ENCODE data around the gene LILRB4. TPM values are rescaled to one million over a fixed set of nuclear protein-coding genes. Genes with fewer than 3 reads are reported as not detected.
"Not testable (repeated sequence)": the region's sequence is repeated elsewhere in the genome, so short reads cannot be mapped to it uniquely, and the experiment has no call there.

The LILRB4 gene
- total RNA-seq, 1 donor from 2014 or later = 0.52 TPM

- no peak overlapping the region for H3K4me3 ChIP-seq (ENCODE audit: low read length in 3 of 3)
- H3K9me3 ChIP-seq (ENCODE audit: control insufficient read depth in 3 of 3, low read length in 3 of 3) = no peaks in the 10 kb centered on the region
- H3K27ac ChIP-seq (ENCODE audit: low read depth, low read length) = no peak overlapping the region
- H3K4me1 ChIP-seq (ENCODE audit: control insufficient read depth in 3 of 3, insufficient read depth in 3 of 3, low read length in 3 of 3) = no peaks in the 10 kb centered on the region
- H3K9ac ChIP-seq (ENCODE audit: low read depth in 1 of 3, low read length in 3 of 3) = no peak overlapping the region
- peaks cover 0 to 6% (median 3%) of the 10 kb centered on the region in 3 donors for H3K27me3 ChIP-seq (ENCODE audit: control insufficient read depth in 3 of 3, insufficient read depth in 3 of 3, low read length in 3 of 3)
- no peaks in the 10 kb centered on the region for H3K36me3 ChIP-seq (ENCODE audit: control insufficient read depth in 3 of 3, insufficient read depth in 3 of 3, low read length in 3 of 3)
Measured at GRCh38 chr19:54709212-54709948, 46.6 kb downstream of the LILRB4 start.

GRCh38 chr19:54709956-54710355 lies 47.2 kb downstream of the LILRB4 start:
- H3K4me3 ChIP-seq (ENCODE audit: low read length in 3 of 3); H3K27ac ChIP-seq (ENCODE audit: low read depth, low read length); H3K9me3 ChIP-seq (ENCODE audit: control insufficient read depth in 3 of 3, low read length in 3 of 3); H3K27me3 ChIP-seq (ENCODE audit: control insufficient read depth in 3 of 3, insufficient read depth in 3 of 3, low read length in 3 of 3); H3K36me3 ChIP-seq (ENCODE audit: control insufficient read depth in 3 of 3, insufficient read depth in 3 of 3, low read length in 3 of 3); H3K9ac ChIP-seq (ENCODE audit: low read depth in 1 of 3, low read length in 3 of 3); H3K4me1 ChIP-seq (ENCODE audit: control insufficient read depth in 3 of 3, insufficient read depth in 3 of 3, low read length in 3 of 3): not testable (repeated sequence)

Small RNA genes within 50 kb of the gene (small RNA-seq; reads per million reads assigned to genes)
- gene AC245036.3 (not detected), gene AC245128.2 (not detected), gene MIR8061 (not detected)

Other genes with a start within 250 kb of the LILRB4 start
- gene TTYH1, start 247.5 kb upstream of the LILRB4 start, total RNA-seq = 1.0 TPM
- gene LENG8, start 213.8 kb upstream of the LILRB4 start, total RNA-seq = 15.1 TPM
- 4.2 TPM for gene LENG9, start 199.2 kb upstream of the LILRB4 start, total RNA-seq
- gene CDC42EP5, start 189.7 kb upstream of the LILRB4 start, total RNA-seq = 31.8 TPM
- not detected for gene LAIR2, start 160.2 kb upstream of the LILRB4 start, total RNA-seq
- gene LILRA2, start 89.2 kb upstream of the LILRB4 start, total RNA-seq = 1.0 TPM
- gene LILRA1, start 69.4 kb upstream of the LILRB4 start, total RNA-seq = not detected
- gene LILRB1, start 32.5 kb upstream of the LILRB4 start, total RNA-seq = 1.0 TPM
- gene KIR3DL3, start 61.5 kb downstream of the LILRB4 start, total RNA-seq = not detected
- not detected for gene KIR2DL3, start 75.5 kb downstream of the LILRB4 start, total RNA-seq
- not detected for gene KIR2DL1, start 106.8 kb downstream of the LILRB4 start, total RNA-seq
- gene KIR2DL4, start 140.6 kb downstream of the LILRB4 start, total RNA-seq = not detected
- gene KIR3DL1, start 153.5 kb downstream of the LILRB4 start, total RNA-seq = not detected
- not detected for gene KIR2DS4, start 169.7 kb downstream of the LILRB4 start, total RNA-seq
- gene KIR3DL2, start 187.5 kb downstream of the LILRB4 start, total RNA-seq = not detected
- gene FCAR, start 211.2 kb downstream of the LILRB4 start, total RNA-seq = 1.0 TPM
- not detected for gene NCR1, start 243.2 kb downstream of the LILRB4 start, total RNA-seq

Measured in skeletal muscle tissue (tissue), 5 donors.